Activated naive CD4-positive, alpha-beta T cell (primary cell): ENCODE measurements around the gene TBX20.
"Not testable (repeated sequence)": the region's sequence is repeated elsewhere in the genome, so short reads cannot be mapped to it uniquely, and the experiment has no call there.

Experiments used
- DNase-seq, 4 experiments: peaks; one replicate each; lab custom pipeline; 2025; lab: John Stamatoyannopoulos, UW

The TBX20 gene

GRCh38 chr7:35220176-35220575 is 33.7 kb downstream of the TBX20 start:
- DNase-seq, result not testable (repeated sequence)

GRCh38 chr7:35216033-35216432 is 37.9 kb downstream of the TBX20 start:
- DNase-seq, result not testable (repeated sequence)

- DNase-seq, result not testable (repeated sequence)
Observed at GRCh38 chr7:35215063-35215462, 38.8 kb downstream of the TBX20 start.

GRCh38 chr7:35206924-35207323 is 47.0 kb downstream of the TBX20 start:
- DNase-seq, result not testable (repeated sequence)

- DNase-seq, result not testable (repeated sequence)
Observed at GRCh38 chr7:35204850-35205249, 49.0 kb downstream of the TBX20 start.

- not testable (repeated sequence) for DNase-seq
Observed at GRCh38 chr7:35204031-35204430, 49.9 kb downstream of the TBX20 start.

- not testable (repeated sequence) for DNase-seq
Observed at GRCh38 chr7:35202353-35202752, 51.5 kb downstream of the TBX20 start.

GRCh38 chr7:35200170-35200569 is 53.7 kb downstream of the TBX20 start:
- not testable (repeated sequence) for DNase-seq

GRCh38 chr7:35198370-35199140 is 55.3 kb downstream of the TBX20 start:
- DNase-seq, result not testable (repeated sequence)

- not testable (repeated sequence) for DNase-seq
Observed at GRCh38 chr7:35191571-35191970, 62.3 kb downstream of the TBX20 start.

GRCh38 chr7:35190146-35190773 is 63.6 kb downstream of the TBX20 start:
- not testable (repeated sequence) for DNase-seq

- not testable (repeated sequence) for DNase-seq
Observed at GRCh38 chr7:35186751-35187150, 67.1 kb downstream of the TBX20 start.

GRCh38 chr7:35185908-35186731 is 67.8 kb downstream of the TBX20 start:
- no peak for DNase-seq

GRCh38 chr7:35185578-35185907 is 68.4 kb downstream of the TBX20 start:
- not testable (repeated sequence) for DNase-seq

- DNase-seq, result not testable (repeated sequence)
Observed at GRCh38 chr7:35184961-35185360, 68.9 kb downstream of the TBX20 start.

- not testable (repeated sequence) for DNase-seq
Observed at GRCh38 chr7:35183873-35184503, 69.9 kb downstream of the TBX20 start.

GRCh38 chr7:35180665-35181064 is 73.2 kb downstream of the TBX20 start:
- not testable (repeated sequence) for DNase-seq

- DNase-seq, result not testable (repeated sequence)
Observed at GRCh38 chr7:35173176-35173575, 80.7 kb downstream of the TBX20 start.

- DNase-seq, result not testable (repeated sequence)
Observed at GRCh38 chr7:35172131-35172530, 81.8 kb downstream of the TBX20 start.

- DNase-seq, result not testable (repeated sequence)
Observed at GRCh38 chr7:35167658-35168057, 86.2 kb downstream of the TBX20 start.

GRCh38 chr7:35167158-35167557 is 86.7 kb downstream of the TBX20 start:
- not testable (repeated sequence) for DNase-seq
